GM12878 (cell line): ENCODE results near the gene DCC. TPM values are rescaled to one million over a fixed set of nuclear protein-coding genes. Genes with fewer than 3 reads are reported as not detected.

ENCODE experiments used
- ATAC-seq: fragments of 200-7000 bp; cut with Tn5 transposase; 3 replicates; pipeline ENCODE4 v1.9.1; 2020; ENCODE audit warnings: mild to moderate bottlenecking, moderate library complexity
- BruUV-seq: library from RNA; stranded (reverse); fragments of 400-500 nt; replicated peaks from 2 replicates; lab custom pipeline; 2021; lab: Mats Ljungman, UMichigan
- CTCF ChIA-PET: fragments of 300-600 bp; sonication (Branson Sonifier 250); formaldehyde crosslinking; extraction: SDS; loops from one replicate; lab custom pipeline; 2021; ENCODE audit warnings: inconsistent platforms; lab: Yijun Ruan, JAX
- POLR2A ChIA-PET: fragments of 350-600 bp; formaldehyde crosslinking; extraction: SDS; loops from one replicate; lab custom pipeline; 2021; ENCODE audit warnings: inconsistent platforms; lab: Charles Lee
- RAD21 ChIA-PET: fragments of 300-600 bp; sonication (Branson Sonifier 250); formaldehyde crosslinking; loops from one replicate; lab custom pipeline; 2023; ENCODE audit warnings: antibody characterized with exemption; ENCODE audit not compliant: unreplicated experiment; lab: Charles Lee
- SMC1A ChIA-PET: fragments of 300-600 bp; sonication (Branson Sonifier 250); formaldehyde crosslinking; loops from one replicate; lab custom pipeline; 2023; ENCODE audit not compliant: unreplicated experiment, uncharacterized antibody; lab: Charles Lee
- DNase-seq: peaks from one replicate; pipeline ENCODE4 v3.0.0-alpha.2; 2011; ENCODE audit warnings: low read depth, low spot score
- FAIRE-seq: peaks from 3 replicates; lab custom pipeline; 2011; peaks lifted over from hg19 to GRCh38; lab: Jason Lieb, UNC
- H2AFZ ChIP-seq: 2 replicates; pipeline ENCODE4 v1.6.0; 2011; ENCODE audit warnings: low read depth, low read length, control low read depth; ENCODE audit not compliant: control insufficient read depth
- H3K27ac ChIP-seq: 2 replicates; pipeline ENCODE4 v1.5.1; 2011; ENCODE audit warnings: control low read depth; ENCODE audit not compliant: control insufficient read depth, insufficient read depth
- H3K27me3 ChIP-seq, 2 experiments: replicated peaks in 1 of 2; 2 replicates each; pipeline versions ENCODE4 v1.6.0 to v1.6.1; 2011; ENCODE audit warnings: low read length in 1 of 2; ENCODE audit not compliant: control insufficient read depth in 2 of 2, insufficient read depth in 2 of 2
- H3K36me3 ChIP-seq, 2 experiments: 2 replicates each; pipeline ENCODE4 v1.5.1; 2011; ENCODE audit warnings: low read length in 1 of 2; ENCODE audit not compliant: control insufficient read depth in 2 of 2, insufficient read depth in 2 of 2
- H3K4me1 ChIP-seq: 2 replicates; pipeline ENCODE4 v1.6.1; 2011; ENCODE audit warnings: mild to moderate bottlenecking, low read length, moderate library complexity, mixed read lengths; ENCODE audit not compliant: control insufficient read depth, insufficient read depth
- H3K4me2 ChIP-seq: 2 replicates; pipeline ENCODE4 v1.6.0; 2011; ENCODE audit warnings: control low read depth; ENCODE audit not compliant: control insufficient read depth, insufficient read depth
- H3K4me3 ChIP-seq: fragments of 200-600 bp; sonication (generic); 2 replicates; pipeline ENCODE4 v1.5.1; 2016
- H3K79me2 ChIP-seq: 2 replicates; pipeline ENCODE4 v1.6.0; 2011; ENCODE audit warnings: low read length; ENCODE audit not compliant: control insufficient read depth, insufficient read depth
- H3K9ac ChIP-seq: 2 replicates; pipeline ENCODE4 v1.8.0; 2011; ENCODE audit warnings: low read length, control low read depth, mixed read lengths; ENCODE audit not compliant: control insufficient read depth, insufficient read depth
- H3K9me3 ChIP-seq: replicated peaks from 3 replicates; pipeline ENCODE4 v1.5.1; 2011; ENCODE audit warnings: mild to moderate bottlenecking, low read length; ENCODE audit not compliant: control insufficient read depth, insufficient read depth
- H4K20me1 ChIP-seq: 2 replicates; pipeline ENCODE4 v1.6.0; 2011; ENCODE audit not compliant: control insufficient read depth, insufficient read depth
- CHD2 ChIP-seq: IDR thresholded peaks from 2 replicates; pipeline ENCODE4 v1.6.1; 2011; ENCODE audit warnings: low read depth, low read length, improper control_type of control experiment, borderline replicate concordance
- FOXM1 ChIP-seq: IDR thresholded peaks from 2 replicates; pipeline ENCODE4 v1.6.1; 2012; ENCODE audit warnings: low read depth, mild to moderate bottlenecking, inconsistent platforms, low read length, moderate library complexity
- IRF4 ChIP-seq: IDR thresholded peaks from 2 replicates; pipeline ENCODE4 v1.6.1; 2011; ENCODE audit warnings: low read depth, low read length
- KAT2A ChIP-seq: conservative IDR thresholded peaks from 2 replicates; pipeline ENCODE4 v1.6.1; 2011; ENCODE audit warnings: low read depth, low read length; ENCODE audit not compliant: control insufficient read depth
- LARP7 ChIP-seq: fragments of 450-650 bp; IDR thresholded peaks from 2 replicates; pipeline ENCODE4 v1.6.1; 2017; ENCODE audit warnings: mild to moderate bottlenecking
- MEF2B ChIP-seq: fragments of 450-650 bp; IDR thresholded peaks from 2 replicates; pipeline ENCODE4 v1.6.1; 2018; ENCODE audit warnings: mild to moderate bottlenecking, moderate library complexity; ENCODE audit not compliant: partially characterized antibody, poor library complexity, severe bottlenecking
- NFYB ChIP-seq: IDR thresholded peaks from 2 replicates; pipeline ENCODE4 v1.6.1; 2011; ENCODE audit warnings: low read depth, mild to moderate bottlenecking, low read length, improper control_type of control experiment, moderate library complexity; ENCODE audit not compliant: insufficient read depth
- PML ChIP-seq: IDR thresholded peaks from 2 replicates; pipeline ENCODE4 v1.6.1; 2012; ENCODE audit warnings: low read length, inconsistent platforms
- RB1 ChIP-seq: fragments of 450-650 bp; formaldehyde crosslinking; IDR thresholded peaks from 2 replicates; pipeline ENCODE4 v1.6.1; 2017; ENCODE audit warnings: mild to moderate bottlenecking, borderline replicate concordance
- SMARCA5 ChIP-seq: fragments of 450-650 bp; IDR thresholded peaks from 2 replicates; pipeline ENCODE4 v1.6.1; 2017; ENCODE audit warnings: mild to moderate bottlenecking
- STAT1 ChIP-seq: fragments of 450-650 bp; conservative IDR thresholded peaks from 2 replicates; pipeline ENCODE4 v1.6.1; 2014; ENCODE audit warnings: antibody characterized with exemption, mild to moderate bottlenecking
- TCF12 ChIP-seq: IDR thresholded peaks from 2 replicates; pipeline ENCODE4 v1.6.1; 2011; ENCODE audit warnings: low read depth, mild to moderate bottlenecking, low read length
- ZBTB11 ChIP-seq: fragments of 450-650 bp; formaldehyde crosslinking; IDR thresholded peaks from 2 replicates; pipeline ENCODE4 v1.5.0; 2022; ENCODE audit warnings: mild to moderate bottlenecking, missing genetic modification characterization
- ZNF207 ChIP-seq: fragments of 450-650 bp; IDR thresholded peaks from 2 replicates; pipeline ENCODE4 v1.6.1; 2014; ENCODE audit warnings: antibody characterized with exemption, mild to moderate bottlenecking, borderline replicate concordance
- ZNF217 ChIP-seq: fragments of 450-650 bp; IDR thresholded peaks from 2 replicates; pipeline ENCODE4 v1.6.1; 2017; ENCODE audit warnings: antibody characterized with exemption, mild to moderate bottlenecking
- ZNF622 ChIP-seq: fragments of 450-650 bp; IDR thresholded peaks from 2 replicates; pipeline ENCODE4 v1.6.1; 2017; ENCODE audit warnings: mild to moderate bottlenecking, inconsistent platforms
- in situ Hi-C: fragments of 300-500 bp; cut with MboI; formaldehyde crosslinking; loops from 9 replicates; pipeline ENCODE4 v1.14.3; 2018; ENCODE audit warnings: mixed read lengths
- intact Hi-C: fragments of 100-400 bp; cut with micrococcal nuclease; formaldehyde crosslinking; loops from one replicate; pipeline ENCODE4 v1.14.2; 2022; ENCODE audit not compliant: unreplicated experiment
- polyA plus RNA-seq, 11 experiments: library from polyadenylated mRNA; depleted of rRNA in 4 of 11; unstranded in 6 of 11; stranded (reverse) in 5 of 11; fragments of >200 nt; fragmentation: Nextera tagmentation in 4 of 11; fragmentation: Illumina TruSeq in 1 of 11; extraction: Ambion mirVana in 4 of 11; extraction: Trizol in 1 of 11; gene quantifications; 1 replicate in 1 of 11; 2 replicates in 10 of 11; pipeline versions ENCODE4 v1.2.1 to v1.2.3, GENCODE V29; 2011 to 2016; ENCODE audit warnings: inconsistent platforms in 2 of 11, missing spikeins in 2 of 11, low read depth in 1 of 11
- total RNA-seq, 4 experiments: library from RNA; depleted of rRNA in 3 of 4; stranded (reverse); fragments of >200 nt in 3 of 4; fragmentation: Illumina TruSeq in 1 of 4; extraction: Trizol in 1 of 4; gene quantifications; 2 replicates each; pipeline versions ENCODE4 v1.2.1 to v1.2.3, GENCODE V29; 2013 to 2021
- TF ChIP-seq, protein P1 (sequence below): fragments of 450-650 bp; IDR thresholded peaks from 2 replicates; pipeline ENCODE4 v1.6.1; 2016; ENCODE audit warnings: mild to moderate bottlenecking
- TF ChIP-seq, protein P2 (sequence below): IDR thresholded peaks from 2 replicates; pipeline ENCODE4 v1.6.1; 2011; ENCODE audit warnings: mild to moderate bottlenecking, low read depth, low read length, moderate library complexity; ENCODE audit not compliant: insufficient replicate concordance
- TF ChIP-seq, protein P3 (sequence below), 3 experiments: IDR thresholded peaks in 2 of 3; conservative IDR thresholded peaks in 1 of 3; 2 replicates each; pipeline ENCODE4 v1.5.1; 2011; ENCODE audit warnings: low read depth in 3 of 3, low read length in 3 of 3, mild to moderate bottlenecking in 3 of 3, control low read depth in 2 of 3, moderate library complexity in 2 of 3, inconsistent platforms in 1 of 3, mixed read lengths in 1 of 3; ENCODE audit not compliant: control insufficient read depth in 2 of 3, insufficient read depth in 1 of 3; ENCODE audit errors: extremely low read depth in 1 of 3

Gene DCC
- total and polyA plus RNA-seq, 10 of the 15 experiments (the other 5 are each of a cell fraction or from before 2014, with no cell fraction given) = 0.01 TPM; not detected in 9

DNA sequence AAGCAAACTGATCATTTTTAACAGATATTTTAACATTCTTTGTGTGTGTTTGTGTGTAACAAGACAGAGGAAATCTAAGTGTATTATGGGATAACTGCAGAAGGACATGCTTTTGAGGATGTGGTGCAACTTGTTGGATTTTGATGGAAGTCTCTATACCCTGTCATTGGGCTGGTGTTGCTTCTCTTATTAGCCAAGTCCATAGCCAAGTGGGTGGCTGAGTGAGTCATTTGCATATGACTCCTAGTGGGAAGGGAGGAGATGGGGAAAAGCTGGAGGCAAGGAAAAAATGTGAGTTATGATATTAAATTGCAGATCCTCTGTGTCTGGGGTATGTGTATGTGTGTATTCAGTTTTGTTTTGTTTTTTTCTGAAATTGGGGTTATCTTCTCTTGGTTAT is 879.9 kb downstream of the DCC start:
- no peaks in the 10 kb centered on the region for H3K4me1 ChIP-seq
- H3K79me2 ChIP-seq = no peaks in the 10 kb centered on the region
- DNase-seq (no peak), FAIRE-seq (no peak), ATAC-seq (no peak)
- no TSS peak for BruUV-seq
- no peak overlapping the region for H2AFZ ChIP-seq
- in situ Hi-C loops = no loop called here
- no peak overlapping the region for H3K4me2 ChIP-seq
- no peak overlapping the region for H3K9ac ChIP-seq
- ChIA-PET POLR2A (no interaction called here), SMC1A (no interaction called here), RAD21 (no interaction called here), CTCF (no interaction called here)
- no peak overlapping the region for H3K4me3 ChIP-seq
- H4K20me1 ChIP-seq = no peaks in the 10 kb centered on the region
- intact Hi-C loops = no loop called here
- no peaks in the 10 kb centered on the region for H3K27me3 ChIP-seq
- H3K36me3 ChIP-seq = no peaks in the 10 kb centered on the region
- no peaks in the 10 kb centered on the region for H3K9me3 ChIP-seq
- no peak overlapping the region for H3K27ac ChIP-seq
- TF ChIP-seq, protein P1, sequence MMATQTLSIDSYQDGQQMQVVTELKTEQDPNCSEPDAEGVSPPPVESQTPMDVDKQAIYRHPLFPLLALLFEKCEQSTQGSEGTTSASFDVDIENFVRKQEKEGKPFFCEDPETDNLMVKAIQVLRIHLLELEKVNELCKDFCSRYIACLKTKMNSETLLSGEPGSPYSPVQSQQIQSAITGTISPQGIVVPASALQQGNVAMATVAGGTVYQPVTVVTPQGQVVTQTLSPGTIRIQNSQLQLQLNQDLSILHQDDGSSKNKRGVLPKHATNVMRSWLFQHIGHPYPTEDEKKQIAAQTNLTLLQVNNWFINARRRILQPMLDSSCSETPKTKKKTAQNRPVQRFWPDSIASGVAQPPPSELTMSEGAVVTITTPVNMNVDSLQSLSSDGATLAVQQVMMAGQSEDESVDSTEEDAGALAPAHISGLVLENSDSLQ = no peak
- no peak for TF ChIP-seq MEF2B
- TF ChIP-seq IRF4 = no peak
- TF ChIP-seq KAT2A = no peak
- TF ChIP-seq SMARCA5 = no peak
- TF ChIP-seq STAT1 = no peak
- no peak for TF ChIP-seq FOXM1
- TF ChIP-seq, protein P2, sequence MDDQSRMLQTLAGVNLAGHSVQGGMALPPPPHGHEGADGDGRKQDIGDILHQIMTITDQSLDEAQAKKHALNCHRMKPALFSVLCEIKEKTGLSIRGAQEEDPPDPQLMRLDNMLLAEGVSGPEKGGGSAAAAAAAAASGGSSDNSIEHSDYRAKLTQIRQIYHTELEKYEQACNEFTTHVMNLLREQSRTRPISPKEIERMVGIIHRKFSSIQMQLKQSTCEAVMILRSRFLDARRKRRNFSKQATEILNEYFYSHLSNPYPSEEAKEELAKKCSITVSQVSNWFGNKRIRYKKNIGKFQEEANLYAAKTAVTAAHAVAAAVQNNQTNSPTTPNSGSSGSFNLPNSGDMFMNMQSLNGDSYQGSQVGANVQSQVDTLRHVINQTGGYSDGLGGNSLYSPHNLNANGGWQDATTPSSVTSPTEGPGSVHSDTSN = no peak
- no peak for TF ChIP-seq ZNF207
- no peak for TF ChIP-seq ZBTB11 (CRISPR knock-in tag)
- TF ChIP-seq, protein P3, sequence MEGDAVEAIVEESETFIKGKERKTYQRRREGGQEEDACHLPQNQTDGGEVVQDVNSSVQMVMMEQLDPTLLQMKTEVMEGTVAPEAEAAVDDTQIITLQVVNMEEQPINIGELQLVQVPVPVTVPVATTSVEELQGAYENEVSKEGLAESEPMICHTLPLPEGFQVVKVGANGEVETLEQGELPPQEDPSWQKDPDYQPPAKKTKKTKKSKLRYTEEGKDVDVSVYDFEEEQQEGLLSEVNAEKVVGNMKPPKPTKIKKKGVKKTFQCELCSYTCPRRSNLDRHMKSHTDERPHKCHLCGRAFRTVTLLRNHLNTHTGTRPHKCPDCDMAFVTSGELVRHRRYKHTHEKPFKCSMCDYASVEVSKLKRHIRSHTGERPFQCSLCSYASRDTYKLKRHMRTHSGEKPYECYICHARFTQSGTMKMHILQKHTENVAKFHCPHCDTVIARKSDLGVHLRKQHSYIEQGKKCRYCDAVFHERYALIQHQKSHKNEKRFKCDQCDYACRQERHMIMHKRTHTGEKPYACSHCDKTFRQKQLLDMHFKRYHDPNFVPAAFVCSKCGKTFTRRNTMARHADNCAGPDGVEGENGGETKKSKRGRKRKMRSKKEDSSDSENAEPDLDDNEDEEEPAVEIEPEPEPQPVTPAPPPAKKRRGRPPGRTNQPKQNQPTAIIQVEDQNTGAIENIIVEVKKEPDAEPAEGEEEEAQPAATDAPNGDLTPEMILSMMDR (IDR thresholded peaks at IDR 0.05 in 2 of 3, conservative IDR thresholded peaks at IDR 0.05 in 1 of 3; ENCODE audit: control insufficient read depth in 2 of 3, extremely low read depth in 1 of 3, insufficient read depth in 1 of 3, low read depth in 3 of 3, low read length in 3 of 3) = no peak
- TF ChIP-seq CHD2 = no peak
- no peak for TF ChIP-seq ZNF217
- no peak for TF ChIP-seq PML
- no peak for TF ChIP-seq NFYB
- no peak for TF ChIP-seq TCF12
- TF ChIP-seq RB1 = no peak
- TF ChIP-seq LARP7 = no peak
- TF ChIP-seq ZNF622 = no peak
